HG02623 (cell line): ENCODE results near the gene NANOG.
"Not testable (repeated sequence)": the region's sequence is repeated elsewhere in the genome, so short reads cannot be mapped to it uniquely, and the experiment has no call there.

Experiments used
- ATAC-seq: cut with Tn5 transposase; IDR thresholded peaks from one replicate; pipeline ENCODE4 v1.9.1; 2021; ENCODE audit warnings: moderate library complexity; ENCODE audit not compliant: unreplicated experiment

NANOG gene

DNA sequence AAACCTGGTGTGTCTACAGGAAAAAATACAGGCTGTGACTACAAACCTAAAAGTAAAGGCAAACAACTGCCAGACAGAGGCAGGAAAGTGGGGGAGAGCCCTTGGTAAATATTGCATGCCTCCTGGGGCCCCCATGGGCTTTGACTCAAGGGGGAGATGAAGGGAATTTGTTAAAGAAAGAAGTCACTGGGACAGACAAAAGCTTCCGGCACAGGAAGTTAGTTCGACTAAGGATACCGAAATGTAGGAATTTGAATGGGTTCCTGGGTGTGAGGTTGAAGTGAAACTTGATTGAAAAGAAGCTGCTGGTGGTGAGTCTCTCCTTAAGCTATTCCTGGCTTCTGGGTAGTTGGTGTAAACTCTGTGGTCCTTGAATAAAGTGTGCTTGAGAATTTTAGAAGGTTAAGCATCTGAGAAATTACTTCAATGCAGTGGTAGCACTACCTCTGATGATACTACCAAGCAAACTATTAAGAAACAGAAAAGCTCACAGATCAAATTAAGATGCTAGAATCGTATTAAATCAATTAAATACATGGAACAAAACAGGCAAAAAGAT, 9.6 kb downstream of the NANOG start:
- not testable (repeated sequence) for ATAC-seq

DNA sequence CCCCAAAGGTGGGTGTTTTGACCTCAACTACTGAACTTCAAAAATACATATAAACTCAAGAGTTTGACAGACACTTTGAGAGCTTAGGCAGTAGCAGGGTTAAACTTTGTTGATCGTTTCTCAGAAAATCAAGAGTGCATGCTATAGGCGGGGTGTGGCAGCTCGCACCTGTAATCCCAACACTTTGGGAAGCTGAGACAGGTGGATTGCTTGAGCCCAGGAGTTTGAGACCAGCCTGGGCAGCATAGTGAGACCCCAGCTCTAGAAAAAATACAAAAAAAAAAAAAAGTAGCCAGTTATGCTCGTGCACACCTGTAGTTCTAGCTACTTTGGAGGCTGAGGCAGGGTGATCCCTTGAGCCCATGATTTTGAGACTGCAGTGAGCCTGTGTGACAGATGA, 12.3 kb downstream of the NANOG start:
- ATAC-seq = no peak

DNA sequence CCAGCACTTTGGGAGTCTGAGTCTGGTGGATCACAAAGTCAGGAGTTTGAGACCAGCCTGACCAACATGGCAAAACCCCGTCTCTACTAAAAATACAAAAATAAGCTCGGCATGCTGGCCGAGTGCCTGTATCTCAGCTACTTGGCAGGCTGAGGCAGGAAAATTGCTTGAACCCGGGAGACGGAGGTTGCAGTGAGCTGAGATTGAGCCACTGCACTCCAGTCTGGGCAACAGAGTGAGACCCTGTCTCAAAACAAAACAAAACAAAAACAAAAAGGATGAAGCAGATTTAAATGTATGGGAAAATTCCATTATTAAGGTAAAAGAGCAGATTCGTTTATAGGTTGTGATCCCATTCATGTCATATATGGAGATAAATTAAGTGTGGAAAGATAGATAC, 17.1 kb downstream of the NANOG start:
- not testable (repeated sequence) for ATAC-seq

DNA sequence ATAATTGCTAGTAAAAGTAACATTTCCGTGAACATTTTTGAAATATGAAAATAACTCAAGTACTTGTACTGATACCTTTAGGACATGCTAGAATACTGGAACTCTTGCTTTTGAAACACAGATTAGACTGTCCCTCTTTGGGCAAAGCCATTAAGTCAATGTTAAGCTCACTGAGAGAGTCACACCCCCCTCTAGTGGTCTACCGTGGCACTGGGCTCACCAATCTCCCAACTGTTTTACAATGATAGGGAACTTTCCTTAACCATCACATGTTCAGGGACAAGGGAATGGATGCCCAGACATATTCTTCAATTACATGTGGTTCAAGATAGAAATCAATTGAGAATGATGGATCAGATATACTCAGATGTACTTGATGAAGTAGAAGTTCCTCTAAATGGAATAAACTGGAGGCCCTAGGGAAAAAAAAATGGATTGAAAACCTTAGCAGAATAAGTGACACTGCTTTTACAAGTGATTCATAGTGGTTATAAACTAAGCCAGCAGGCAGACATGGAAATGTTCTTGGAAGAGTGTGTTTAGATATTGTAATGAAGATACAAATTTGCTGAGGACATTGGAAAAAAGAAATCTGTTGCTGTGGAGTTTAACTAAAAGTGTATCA, 17.8 kb downstream of the NANOG start:
- ATAC-seq = no peak

DNA sequence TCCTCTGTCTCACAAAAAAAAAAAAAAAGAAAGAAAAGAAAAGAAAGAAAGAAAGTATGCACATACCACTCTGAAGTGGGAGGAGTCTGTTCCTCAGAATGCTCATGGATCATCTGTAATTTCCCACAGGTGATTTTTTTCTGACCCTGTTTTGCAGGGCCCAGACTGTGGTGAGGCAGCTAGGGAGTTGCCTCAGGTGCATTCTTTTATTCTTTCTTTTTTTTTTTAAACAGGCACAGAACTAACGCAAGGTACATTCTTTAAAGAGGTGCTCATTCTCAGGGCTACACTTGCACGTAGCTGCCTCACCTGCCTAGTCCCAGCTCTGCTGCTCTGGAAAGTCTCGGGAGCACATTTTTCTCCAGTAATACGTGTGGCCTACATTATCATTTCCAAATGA, 36.6 kb downstream of the NANOG start:
- not testable (repeated sequence) for ATAC-seq

DNA sequence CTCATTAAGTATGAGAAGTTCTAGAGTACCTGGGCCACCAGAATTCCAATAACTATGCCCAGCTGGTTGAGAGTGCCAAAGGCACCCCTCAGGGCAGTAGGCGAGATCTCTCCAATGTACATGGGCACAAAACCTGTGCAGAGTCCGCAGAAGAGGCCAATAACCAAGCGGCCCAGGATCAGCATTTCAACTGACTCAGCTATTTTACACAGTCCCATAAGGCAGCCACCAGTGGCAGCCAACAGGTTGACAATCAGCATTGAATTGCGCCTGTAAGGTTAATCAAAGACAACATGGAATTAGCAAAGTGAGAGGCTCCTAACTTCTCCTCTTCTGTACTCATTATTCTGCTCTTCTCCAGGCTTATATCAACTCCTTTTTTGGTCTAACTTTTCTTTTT, 40.5 kb downstream of the NANOG start:
- not testable (repeated sequence) for ATAC-seq

DNA sequence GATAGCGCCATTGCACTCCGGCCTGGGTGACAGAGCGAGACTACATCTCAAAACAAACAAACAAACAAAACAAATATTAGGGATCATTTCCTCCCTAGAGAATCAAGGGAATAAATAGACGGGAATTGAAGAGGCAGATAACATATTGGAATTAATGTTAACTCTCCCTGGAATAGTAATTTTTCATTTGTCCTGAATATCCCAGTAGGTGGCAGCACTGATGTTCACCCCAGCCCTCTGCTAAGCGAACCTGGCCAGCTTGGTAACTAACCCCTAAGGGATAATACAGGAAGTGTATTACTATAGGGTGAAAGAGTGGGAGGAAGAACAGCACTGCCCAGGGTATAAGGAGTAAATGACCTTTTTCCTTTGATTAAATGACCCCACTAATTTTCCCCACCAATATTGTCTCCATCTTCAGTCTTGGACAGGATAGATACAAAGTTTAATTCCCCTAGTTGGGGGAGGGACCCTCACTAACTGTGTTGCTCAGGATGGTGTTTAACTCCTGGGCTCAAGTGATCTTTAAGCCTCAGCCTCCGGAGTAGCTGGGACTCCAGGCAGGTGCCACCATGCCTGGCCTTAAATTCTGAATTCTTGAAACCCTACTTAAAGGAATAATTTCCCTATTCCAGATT, 43.0 kb downstream of the NANOG start:
- ATAC-seq = no peak

DNA sequence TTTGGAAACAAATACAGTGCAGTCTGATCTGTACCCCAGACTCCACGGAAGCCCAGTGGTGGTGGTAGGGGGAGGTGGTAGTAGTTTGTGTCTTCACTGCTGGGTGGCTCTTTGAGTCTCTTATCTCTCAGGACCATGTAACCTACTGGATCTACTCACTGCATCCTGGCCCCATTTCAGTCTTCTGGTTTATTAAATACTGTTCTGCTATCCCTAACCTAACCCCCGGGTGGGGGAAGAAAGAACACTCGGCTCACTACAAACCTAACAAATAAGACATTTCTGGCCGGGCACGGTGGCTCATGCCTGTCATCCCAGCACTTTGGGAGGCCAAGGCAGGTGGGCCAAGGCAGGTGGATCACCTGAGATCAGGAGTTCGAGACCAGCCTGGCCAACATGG, 44.0 kb downstream of the NANOG start:
- ATAC-seq = not testable (repeated sequence)

DNA sequence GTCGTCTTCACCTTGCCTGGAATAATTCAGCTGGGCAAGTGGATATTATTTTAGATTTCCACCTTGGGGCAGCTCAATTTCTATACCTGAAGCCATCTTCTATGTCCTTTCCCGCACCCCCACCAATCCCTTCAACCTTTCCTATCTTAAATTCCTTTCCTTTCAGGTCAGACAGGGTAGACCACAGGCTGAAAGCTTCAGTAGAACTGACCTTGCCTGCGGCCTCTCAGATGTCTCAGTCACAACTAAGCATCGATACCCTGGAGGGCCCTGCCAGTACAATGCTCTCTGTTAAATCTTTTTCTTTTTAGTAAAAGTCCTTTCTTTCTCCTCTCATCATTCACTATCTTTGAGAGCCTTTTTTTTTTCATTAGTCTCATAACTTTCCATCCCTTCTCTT, 44.6 kb downstream of the NANOG start:
- ATAC-seq = no peak

DNA sequence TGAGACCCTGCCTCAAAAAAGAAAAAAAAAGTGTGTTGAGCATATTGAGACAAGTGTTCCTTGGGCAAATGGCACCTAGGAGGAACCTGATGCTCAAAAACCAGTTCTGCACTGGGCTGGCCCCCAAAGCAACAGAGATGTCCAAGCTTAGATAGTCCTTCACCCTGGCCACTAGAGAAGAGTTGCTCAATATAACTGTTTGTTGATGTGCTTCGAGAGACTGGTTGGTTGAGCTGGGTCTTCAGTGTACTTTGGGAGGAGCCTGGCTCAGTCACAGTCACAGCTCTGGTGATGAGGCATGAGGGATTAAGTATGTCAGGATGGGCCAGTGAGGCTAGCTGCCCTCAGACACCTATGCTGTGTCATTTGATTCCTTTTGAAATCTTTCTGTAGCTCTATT, 45.5 kb downstream of the NANOG start:
- no peak for ATAC-seq

DNA sequence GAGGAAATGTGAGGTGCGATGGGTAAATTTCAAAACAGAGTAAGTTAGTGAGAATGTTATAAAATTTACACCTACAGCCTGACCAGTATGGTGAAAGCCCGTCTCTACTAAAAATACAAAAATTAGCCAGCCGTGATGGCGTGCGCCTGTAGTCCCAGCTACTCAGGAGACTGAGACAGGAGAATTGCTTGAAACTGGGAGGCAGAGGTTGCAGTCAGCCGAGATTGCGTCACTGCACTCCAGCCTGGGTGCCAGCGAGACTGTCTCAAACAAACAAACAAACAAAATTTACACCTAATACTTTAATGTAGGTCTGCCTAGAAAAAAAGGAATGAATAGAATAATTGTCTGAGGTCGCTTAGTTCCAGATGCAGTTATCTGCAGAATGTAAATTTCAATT, 45.9 kb downstream of the NANOG start:
- no peak for ATAC-seq

DNA sequence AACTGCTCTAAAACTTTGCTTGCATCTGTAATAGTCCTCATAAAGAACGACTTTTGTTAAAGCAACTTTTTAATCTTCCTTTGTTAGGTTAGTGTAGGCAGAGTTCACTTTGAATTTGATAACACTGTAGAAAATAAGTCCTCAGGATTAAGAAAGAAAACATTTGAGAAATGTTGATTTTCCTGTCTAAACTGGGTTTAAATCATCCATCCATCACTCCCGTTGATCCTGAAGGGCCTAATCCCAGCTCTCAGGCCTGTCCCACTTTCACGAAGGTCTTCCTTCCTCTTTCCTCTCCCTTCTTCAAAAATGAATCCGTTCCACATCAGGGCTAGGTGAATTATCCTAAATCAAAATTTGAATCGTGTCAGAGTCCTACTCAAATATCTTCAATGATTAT, 46.6 kb downstream of the NANOG start:
- no peak for ATAC-seq

DNA sequence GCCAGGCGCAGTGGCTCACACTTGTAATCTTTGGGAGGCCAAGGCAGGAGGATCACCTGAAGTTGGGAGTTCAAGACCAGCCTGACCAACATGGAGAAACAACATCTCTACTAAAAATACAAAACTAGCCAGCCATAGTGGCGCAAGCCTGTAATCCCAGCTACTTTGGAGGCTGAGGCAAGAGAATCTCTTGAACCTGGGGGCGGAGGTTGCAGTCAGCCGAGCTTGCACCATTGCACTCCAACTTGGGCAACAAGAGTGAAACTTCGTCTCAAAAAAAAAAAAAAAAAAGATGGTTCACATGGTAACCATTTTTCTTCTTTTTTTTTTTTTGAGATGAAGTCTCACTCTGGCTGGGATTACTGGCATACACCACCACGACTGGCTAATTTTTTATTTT, 48.2 kb downstream of the NANOG start:
- ATAC-seq = no peak

DNA sequence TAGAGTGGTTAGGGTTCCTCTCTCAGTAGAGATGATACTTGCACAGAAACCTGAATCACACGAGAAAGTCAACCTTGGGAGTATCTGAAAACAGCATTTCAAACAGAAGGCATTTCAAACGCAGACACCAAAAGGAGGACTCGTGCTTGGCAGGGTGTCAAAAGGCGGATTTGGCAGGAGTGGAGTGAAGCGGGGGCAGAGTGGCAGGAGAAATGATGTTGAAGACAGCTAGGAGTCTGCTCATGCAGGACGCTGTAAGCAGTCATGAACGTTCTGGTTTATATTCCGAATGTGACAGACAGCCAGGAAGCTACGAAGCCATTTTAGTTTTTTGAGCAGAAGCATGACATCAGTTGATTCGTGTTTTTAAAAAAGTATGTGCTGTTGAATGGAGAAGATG, 50.0 kb downstream of the NANOG start:
- ATAC-seq = not testable (repeated sequence)

DNA sequence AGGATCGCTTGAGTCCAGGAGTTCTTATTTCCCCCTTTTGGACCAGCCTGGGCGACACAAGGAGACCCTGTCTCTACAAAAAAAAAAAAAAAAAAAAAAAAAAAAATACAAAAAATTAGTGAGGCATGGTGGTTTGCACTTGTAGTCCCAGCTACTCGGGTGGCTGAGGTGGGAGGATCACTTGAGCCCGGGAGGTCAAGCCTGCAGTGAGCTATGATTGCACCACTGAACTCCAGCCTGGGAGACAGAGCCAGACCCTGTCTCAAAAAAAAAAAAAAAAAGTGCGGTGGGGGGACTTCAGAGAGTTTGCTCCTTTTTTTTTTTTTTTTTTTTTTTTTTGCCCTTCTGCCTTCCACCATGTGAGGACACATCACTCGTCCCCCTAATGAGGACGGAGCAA, 50.6 kb downstream of the NANOG start:
- ATAC-seq = not testable (repeated sequence)

DNA sequence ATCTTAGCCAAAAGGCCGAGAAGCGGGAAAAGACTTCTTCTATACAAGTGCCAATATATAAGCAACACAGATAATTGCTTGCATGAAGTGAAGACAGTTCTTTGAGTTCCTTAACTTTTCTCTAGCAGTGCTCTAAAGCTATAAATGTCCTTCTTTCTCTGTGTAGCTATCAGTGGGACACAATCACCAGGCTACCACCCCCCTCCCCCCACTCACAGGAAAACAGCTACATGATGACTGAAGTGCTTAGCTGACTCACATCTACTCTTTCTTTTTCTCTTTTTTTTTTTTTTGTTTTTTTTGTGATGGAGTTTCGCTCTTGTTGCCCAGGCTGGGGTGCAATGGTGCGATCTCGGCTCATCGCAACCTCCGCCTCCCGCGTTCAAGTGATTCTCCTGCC, 53.2 kb downstream of the NANOG start:
- not testable (repeated sequence) for ATAC-seq

DNA sequence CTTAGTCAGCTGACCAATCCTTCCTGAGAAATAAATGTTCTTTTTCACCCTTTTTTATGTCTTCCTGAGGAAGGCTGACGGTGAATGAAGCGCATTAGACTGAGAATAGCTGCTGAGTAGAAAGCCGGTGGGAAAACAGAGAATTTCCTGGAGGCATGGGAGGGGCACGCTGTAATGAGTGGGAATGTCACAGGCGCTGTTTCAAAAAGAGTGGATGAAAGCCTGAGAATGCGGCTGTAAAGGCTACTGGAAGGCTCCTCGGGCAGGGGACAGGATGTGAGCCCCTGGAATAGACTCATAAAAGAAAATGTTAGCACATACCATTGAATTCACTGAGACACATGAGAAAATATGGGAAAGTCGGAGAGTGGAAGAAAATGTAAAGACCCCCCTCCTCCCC, 53.9 kb downstream of the NANOG start:
- not testable (repeated sequence) for ATAC-seq

DNA sequence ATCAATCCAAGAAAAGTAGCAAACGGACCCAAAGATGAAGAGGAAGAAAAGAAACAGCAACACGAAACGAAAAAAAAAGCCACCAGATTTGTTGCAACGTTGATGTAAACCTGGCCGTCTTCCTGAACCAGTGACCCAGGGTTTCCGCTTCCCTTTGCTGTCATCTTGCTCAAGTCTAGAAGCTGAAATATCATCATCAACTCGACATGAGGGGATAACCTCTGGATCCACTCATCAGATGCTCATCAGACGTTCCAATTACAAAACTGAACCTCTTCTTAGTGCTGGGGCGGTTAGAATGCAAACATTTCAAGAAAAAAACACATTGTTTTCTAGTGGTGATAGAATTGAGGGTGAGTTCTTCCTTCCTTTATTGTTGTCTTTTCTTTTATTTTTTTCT, 54.4 kb downstream of the NANOG start:
- ATAC-seq = not testable (repeated sequence)

DNA sequence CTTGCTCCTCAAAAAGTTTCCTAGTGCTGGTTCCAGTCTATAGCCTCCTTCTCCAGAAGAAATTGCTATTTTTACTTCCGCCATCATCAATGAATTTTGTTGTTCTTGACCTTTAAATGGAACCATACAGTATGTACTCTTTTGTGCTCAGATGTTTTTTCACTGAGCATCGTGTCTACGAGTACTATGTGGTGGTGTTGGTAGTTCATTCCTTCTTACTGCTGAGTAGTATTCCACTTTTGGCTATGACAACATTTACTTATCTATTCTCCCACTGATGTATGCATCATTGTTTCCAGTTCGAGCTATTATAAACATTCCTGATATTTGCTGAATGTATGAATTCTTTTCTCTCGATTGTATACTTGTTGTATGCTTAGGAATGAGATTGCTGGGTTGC, 54.9 kb downstream of the NANOG start:
- ATAC-seq = no peak

DNA sequence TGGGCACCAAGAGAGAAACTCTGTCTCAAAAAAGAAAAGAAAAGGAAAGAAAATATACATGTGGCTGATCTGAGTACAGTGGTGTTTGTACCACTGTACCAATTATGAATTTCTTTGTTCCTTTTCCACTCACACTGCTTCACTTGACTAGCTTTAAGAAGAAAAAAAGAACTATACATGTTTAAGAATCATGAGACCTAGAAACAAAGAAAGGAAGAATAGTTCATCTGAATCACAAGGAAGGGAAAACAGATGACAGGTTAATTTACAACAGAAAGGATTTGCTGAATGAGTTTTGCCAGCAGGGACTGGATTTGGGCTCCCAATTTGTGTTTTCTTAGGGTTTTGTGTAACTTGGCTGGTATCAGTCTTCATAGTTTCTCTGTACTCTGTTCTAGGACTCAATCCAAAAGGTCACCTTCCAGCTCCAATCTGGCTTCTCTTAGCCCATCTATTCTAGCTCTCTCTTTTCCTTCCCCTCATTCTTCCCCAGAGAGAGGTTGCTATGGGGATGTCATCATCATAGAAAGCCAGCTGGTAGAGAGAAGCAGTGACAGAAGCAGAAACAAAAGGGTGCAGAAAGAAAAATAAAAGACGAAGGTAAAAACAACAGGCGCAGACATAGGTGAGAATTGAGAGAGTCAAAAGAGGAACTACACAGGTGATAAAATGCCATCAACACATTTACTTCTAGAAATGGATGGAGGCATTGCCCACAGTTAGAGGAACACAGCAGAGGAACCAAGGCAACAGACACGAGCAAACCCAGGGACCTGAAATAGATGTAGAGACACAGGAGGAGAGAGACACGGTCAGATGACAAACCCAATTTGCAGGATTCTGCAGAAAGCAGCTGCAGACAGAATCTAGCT, 58.3 kb downstream of the NANOG start:
- not testable (repeated sequence) for ATAC-seq

DNA sequence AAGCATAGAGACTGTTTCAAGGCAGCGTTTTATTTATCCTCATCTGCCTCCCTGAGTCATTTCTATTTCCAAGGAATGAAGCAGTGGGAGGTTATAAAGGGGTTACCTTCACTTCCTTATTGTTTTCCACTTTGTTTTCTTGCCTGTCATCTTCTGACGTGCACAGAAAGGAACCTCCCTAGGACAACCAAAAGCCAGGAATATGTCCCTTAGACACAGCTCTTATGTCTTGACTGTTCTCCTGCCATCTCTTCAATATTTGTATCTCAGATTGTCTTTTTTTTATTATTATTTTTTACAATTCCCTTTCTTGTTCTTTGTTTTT, 58.9 kb downstream of the NANOG start:
- ATAC-seq = not testable (repeated sequence)
